ENCODE results near the gene MRPL34.

The MRPL34 gene

DNA sequence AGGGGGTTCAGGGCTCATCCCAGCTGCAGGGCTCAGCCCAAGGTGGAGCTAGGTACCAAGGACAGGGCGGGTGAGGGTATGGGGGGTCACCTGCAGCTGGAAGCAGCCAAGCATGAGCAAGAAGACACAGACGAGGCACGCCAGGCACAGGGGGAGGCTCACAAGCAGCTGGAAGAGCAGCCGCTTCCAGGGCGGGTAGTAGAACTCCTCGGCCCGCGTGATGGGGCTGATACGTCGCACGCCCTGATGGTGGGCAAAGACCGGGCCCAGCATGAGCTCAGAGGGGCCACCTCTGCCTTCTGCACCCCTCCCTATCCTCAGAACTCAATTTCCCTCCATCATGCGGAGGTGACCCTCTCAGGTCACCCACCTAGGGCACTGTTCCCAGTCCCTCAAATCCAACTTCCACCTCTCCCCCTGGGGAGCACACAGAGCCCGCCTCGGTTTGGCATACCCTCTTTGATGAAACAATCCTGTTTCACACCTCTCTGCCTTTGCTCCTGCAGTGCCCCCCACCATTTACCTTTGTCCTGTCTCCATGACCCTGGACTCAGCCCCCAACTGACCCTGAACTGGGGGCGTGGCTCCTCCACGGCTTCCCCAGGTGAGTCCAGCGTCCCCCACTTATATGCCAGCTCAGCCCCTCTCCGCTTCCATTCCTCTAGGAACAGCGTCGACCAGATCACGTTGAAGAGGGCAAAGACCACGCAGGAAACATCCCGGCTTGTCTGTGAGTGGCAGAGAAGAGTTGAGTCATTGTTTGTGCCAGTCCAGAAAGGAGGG lies 24.8 kb downstream of the MRPL34 start:
- H3K27ac ChIP-seq: peak overlapping the region; percentile 99; the same call in 1 of the 2 replicates
- TF ChIP-seq, protein P1, sequence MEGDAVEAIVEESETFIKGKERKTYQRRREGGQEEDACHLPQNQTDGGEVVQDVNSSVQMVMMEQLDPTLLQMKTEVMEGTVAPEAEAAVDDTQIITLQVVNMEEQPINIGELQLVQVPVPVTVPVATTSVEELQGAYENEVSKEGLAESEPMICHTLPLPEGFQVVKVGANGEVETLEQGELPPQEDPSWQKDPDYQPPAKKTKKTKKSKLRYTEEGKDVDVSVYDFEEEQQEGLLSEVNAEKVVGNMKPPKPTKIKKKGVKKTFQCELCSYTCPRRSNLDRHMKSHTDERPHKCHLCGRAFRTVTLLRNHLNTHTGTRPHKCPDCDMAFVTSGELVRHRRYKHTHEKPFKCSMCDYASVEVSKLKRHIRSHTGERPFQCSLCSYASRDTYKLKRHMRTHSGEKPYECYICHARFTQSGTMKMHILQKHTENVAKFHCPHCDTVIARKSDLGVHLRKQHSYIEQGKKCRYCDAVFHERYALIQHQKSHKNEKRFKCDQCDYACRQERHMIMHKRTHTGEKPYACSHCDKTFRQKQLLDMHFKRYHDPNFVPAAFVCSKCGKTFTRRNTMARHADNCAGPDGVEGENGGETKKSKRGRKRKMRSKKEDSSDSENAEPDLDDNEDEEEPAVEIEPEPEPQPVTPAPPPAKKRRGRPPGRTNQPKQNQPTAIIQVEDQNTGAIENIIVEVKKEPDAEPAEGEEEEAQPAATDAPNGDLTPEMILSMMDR (IDR thresholded peaks at IDR 0.05): no peak
- no peak for TF ChIP-seq ZFX (IDR thresholded peaks at IDR 0.05; ENCODE audit: borderline replicate concordance)

DNA sequence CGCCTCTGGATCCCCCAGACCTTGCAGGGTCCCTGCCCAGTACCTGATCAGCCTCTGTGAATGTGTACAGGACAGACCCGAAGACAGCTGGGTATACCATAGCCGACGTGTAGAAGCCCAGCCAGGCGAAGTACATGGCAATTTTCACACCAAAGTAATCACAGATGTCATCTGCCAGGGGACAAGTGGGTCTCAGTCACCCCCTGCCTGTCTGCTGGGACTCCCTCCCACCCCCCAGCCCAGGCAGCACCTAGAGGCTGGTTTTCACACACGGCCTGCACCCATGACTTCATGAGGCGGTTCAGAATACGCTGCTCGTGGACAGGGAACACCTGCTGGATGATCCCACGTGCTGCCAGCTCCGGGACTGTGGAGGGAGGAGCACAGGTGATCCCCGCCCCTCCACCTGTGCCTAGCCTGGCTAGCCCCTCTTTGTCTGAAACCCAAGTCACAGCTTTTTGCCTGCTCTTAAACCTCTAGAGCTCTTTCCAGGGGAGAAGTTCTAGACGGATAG lies 25.4 kb downstream of the MRPL34 start:
- H3K27ac ChIP-seq: peak overlapping the region; percentile 99; the same call in 1 of the 2 replicates
- TF ChIP-seq ZFX (IDR thresholded peaks at IDR 0.05; ENCODE audit: borderline replicate concordance): no peak
- TF ChIP-seq, protein P1 (IDR thresholded peaks at IDR 0.05): no peak

DNA sequence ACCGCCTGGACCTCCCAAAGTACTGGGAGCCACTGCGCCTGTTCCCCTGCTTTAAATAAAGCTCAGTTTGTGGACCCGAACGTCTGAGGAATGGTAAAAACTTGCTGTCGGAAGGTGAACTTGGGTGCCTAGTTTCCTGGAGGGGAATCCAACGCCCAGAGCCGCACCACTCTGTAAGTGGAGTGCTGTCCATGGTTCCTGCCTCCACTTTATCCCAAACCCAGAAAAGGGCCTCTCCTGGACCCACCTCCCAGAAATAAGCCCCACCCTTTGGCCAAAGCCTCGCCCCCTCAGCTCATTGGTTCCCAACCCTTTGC lies 26.6 kb downstream of the MRPL34 start:
- TF ChIP-seq ZFX (IDR thresholded peaks at IDR 0.05; ENCODE audit: borderline replicate concordance): no peak
- TF ChIP-seq, protein P1 (IDR thresholded peaks at IDR 0.05): no peak
- H3K27ac ChIP-seq: peak overlapping the region; percentile 99

DNA sequence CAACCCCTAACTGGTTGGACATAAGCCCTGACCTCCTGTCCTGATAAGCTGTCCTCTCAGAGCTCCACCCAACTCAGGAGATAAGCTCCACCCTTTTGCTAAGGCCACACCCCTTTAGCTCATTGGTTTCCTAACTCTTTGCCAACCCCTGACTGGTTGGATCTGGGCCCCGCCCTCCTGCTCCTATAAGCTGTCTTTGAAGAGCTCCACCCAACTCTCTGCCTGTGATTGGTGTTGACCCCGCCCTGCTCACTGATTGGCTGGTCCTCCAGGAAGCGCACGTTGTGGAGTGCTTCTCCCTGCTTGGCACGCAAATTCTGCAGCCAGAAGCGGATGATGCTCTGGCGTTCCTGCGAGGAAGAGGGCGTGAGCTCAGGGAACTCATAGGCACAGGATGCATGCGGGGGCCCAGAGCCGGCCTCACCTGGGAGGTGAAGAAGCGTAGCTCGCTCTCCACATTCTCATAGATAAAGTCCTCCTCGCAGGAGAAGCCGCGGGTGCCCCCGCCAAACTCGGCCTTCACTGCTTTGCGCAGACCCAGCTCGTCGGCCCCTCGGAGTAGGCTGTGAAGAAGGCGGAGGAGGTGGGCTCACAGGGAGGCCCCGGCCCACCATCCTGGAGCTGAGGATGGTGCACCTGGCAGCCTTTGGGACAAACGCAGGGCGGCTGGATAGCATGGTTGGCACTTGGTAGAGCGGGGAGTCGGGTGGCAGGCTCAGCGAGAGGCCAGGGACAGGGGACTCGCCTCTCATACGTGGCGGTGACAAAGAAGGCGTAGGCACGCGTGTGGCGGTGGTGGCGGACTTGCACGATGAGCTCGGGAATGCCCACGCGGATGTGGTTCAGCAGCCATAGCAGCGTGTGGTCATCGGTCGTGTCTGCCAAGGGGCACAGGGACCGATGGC lies 27.3 kb downstream of the MRPL34 start:
- TF ChIP-seq, protein P1 (IDR thresholded peaks at IDR 0.05): no peak
- peak overlapping the region; percentile 99 for H3K27ac ChIP-seq

DNA sequence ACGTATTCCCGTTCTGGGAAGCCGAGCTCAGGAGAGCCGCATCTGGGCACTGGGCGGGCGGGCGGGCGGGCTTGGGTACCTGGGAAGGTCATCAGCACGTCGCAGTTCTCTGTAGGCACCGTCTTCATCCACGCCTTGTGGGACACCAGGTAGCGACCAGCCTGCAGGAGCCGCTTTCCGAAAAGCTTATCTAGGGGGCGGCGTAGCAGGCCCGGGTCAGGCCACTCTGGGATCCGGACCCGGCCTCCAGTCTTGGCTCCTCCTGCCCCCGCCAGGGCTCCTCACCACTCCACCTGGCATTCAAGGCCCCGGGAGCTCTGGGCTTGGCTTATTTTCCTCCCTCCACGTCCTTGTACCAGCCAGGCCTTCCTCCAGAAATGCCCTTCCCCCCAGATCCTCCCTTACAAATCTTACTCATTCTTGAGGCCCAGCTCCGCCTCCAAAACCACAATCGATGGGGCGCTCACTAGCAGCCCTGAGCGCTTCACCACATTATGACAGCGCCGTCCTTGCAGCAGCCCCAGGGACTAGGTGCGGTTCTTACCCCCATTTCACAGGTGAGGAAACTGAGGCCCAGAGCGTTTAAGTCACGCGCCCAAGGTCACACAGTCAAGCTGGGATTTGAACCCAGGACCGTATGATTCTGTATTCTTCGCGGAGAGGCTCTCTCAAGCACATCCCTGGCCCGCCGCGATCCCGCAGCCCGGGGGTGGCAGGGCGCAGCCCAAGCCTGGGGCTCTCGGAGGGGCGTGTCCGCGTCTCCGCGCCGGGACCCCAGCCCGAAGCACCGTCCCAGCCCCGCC lies 28.1 kb downstream of the MRPL34 start:
- TF ChIP-seq, protein P1 (IDR thresholded peaks at IDR 0.05): 0 out of 2 replicates have a peak, but pooled peaks have one; percentile 12
- TF ChIP-seq ZFX (IDR thresholded peaks at IDR 0.05; ENCODE audit: borderline replicate concordance): no peak
- peak overlapping the region; percentile 99 for H3K27ac ChIP-seq

DNA sequence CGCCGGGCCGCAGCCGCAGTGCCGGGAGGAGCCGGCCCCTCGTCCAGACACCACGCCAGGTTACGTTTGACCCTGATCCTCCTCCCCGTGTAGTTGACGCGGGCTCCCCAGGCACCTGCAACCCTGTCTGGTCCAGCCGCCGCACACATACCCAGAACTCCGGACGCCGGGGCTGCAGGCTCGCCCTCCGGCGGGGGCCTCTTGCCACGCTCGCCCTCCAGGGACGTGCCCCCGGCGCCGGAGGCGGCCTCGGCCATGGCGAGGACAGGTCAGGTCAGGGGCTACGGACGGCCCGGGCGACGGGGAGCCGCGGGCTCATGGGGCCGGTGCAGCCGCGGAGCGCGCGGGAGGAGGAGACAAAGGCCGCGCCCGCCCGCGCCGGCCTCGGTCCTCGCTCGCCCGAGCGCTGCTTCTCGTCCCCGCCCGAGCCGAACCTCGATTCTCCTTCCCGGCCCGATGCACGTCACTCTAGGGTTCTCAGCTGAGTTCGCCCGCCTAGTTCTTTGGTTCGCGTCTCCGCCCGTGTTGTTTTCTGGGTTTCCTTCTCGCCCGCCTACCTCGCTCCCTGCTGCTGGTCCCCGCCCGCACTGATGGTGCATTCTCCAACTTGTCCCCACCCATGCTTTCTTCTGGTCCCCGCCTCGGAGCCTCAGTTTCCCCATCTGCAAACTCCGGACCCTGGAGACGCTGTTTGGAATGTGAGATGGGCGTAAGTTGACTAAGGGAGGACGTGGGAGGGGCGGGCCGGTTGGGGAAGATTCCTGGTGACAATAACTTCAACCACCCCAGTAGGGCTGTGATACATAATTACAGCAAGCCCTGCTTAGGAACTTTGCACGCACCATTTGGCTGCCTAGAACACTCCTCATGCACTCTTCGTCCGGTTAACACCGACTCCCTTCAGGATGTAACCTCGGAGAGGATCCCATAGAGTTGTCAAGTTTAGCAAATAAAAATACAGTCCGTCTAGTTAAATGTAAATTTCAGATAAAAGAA lies 29.0 kb downstream of the MRPL34 start, which contains the start of gene ANO8:
Gene ANO8 (minus strand): TSS at position 442 of the 996 bp plus-strand sequence. CDS start 185 bp downstream, at position 257.
- peak within 1 kb of the TSS; percentile 99 for H3K27ac ChIP-seq
- TF ChIP-seq, protein P1 (IDR thresholded peaks at IDR 0.05): no peak
- no peak for TF ChIP-seq ZFX (IDR thresholded peaks at IDR 0.05; ENCODE audit: borderline replicate concordance)

Measured in 22Rv1 (cell line).